Activated naive CD4-positive, alpha-beta T cell treated with anti-CD3 and anti-CD28 coated beads, Interleukin-2, amount 50 U/mL, for 24 hours (primary cell): ENCODE results near the gene LILRB3.
"Not testable (repeated sequence)": the region's sequence is repeated elsewhere in the genome, so short reads cannot be mapped to it uniquely, and the experiment has no call there.

Experiments used
- H3K27ac Mint-ChIP-seq: one replicate; pipeline ENCODE4 v1.8.0; 2021; ENCODE audit warnings: mild to moderate bottlenecking, mixed read lengths
- H3K27me3 Mint-ChIP-seq: one replicate; pipeline ENCODE4 v1.8.0; 2021; ENCODE audit warnings: mixed read lengths
- H3K36me3 Mint-ChIP-seq: one replicate; pipeline ENCODE4 v1.8.0; 2021; ENCODE audit warnings: mixed read lengths
- H3K4me1 Mint-ChIP-seq: one replicate; pipeline ENCODE4 v1.8.0; 2021; ENCODE audit warnings: mixed read lengths
- H3K4me3 Mint-ChIP-seq: one replicate; pipeline ENCODE4 v1.8.0; 2021; ENCODE audit warnings: mild to moderate bottlenecking, mixed read lengths
- H3K9me3 Mint-ChIP-seq: one replicate; pipeline ENCODE4 v1.8.0; 2021; ENCODE audit warnings: mixed read lengths

Gene LILRB3

GRCh38 chr19:54223937-54224281, 1.1 kb upstream of the LILRB3 start:
- not testable (repeated sequence) for H3K27me3 Mint-ChIP-seq, H3K9me3 Mint-ChIP-seq, H3K36me3 Mint-ChIP-seq, H3K4me3 Mint-ChIP-seq, H3K27ac Mint-ChIP-seq
- peaks cover 12% of the 10 kb centered on the region for H3K4me1 Mint-ChIP-seq

GRCh38 chr19:54223277-54223936, 600 bp upstream of the LILRB3 start:
- H3K36me3 Mint-ChIP-seq, H3K4me3 Mint-ChIP-seq, H3K9me3 Mint-ChIP-seq, H3K27me3 Mint-ChIP-seq, H3K27ac Mint-ChIP-seq: not testable (repeated sequence)
- H3K4me1 Mint-ChIP-seq, result peaks cover 12% of the 10 kb centered on the region

- H3K36me3 Mint-ChIP-seq, H3K4me3 Mint-ChIP-seq, H3K9me3 Mint-ChIP-seq: not testable (repeated sequence)
Measured at GRCh38 chr19:54221947-54222346, 860 bp downstream of the LILRB3 start.

GRCh38 chr19:54219702-54220101, 3.1 kb downstream of the LILRB3 start:
- H3K9me3 Mint-ChIP-seq, H3K27ac Mint-ChIP-seq, H3K36me3 Mint-ChIP-seq, H3K4me3 Mint-ChIP-seq, H3K27me3 Mint-ChIP-seq: not testable (repeated sequence)
- peaks cover 12% of the 10 kb centered on the region for H3K4me1 Mint-ChIP-seq

More at GRCh38 chr19:54221947-54222346, 860 bp downstream of the LILRB3 start:
- peaks cover 12% of the 10 kb centered on the region for H3K4me1 Mint-ChIP-seq
- H3K27ac Mint-ChIP-seq, H3K27me3 Mint-ChIP-seq: not testable (repeated sequence)

- H3K4me1 Mint-ChIP-seq, result peaks cover 12% of the 10 kb centered on the region
- no peaks in the 10 kb centered on the region for H3K36me3 Mint-ChIP-seq
- peak overlapping the region; percentile 35 for H3K27ac Mint-ChIP-seq
- H3K27me3 Mint-ChIP-seq, result no peaks in the 10 kb centered on the region
- H3K9me3 Mint-ChIP-seq, result no peaks in the 10 kb centered on the region
- H3K4me3 Mint-ChIP-seq, result no peak overlapping the region
Measured at GRCh38 chr19:54218960-54219661, 3.7 kb downstream of the LILRB3 start.

- Mint-ChIP-seq H3K27me3 (no peaks in the 10 kb centered on the region), H3K36me3 (no peaks in the 10 kb centered on the region), H3K9me3 (no peaks in the 10 kb centered on the region), H3K4me3 (no peak overlapping the region), H3K4me1 (peaks cover 7% of the 10 kb centered on the region), H3K27ac (no peak overlapping the region)
Measured at GRCh38 chr19:54218259-54218658, 4.5 kb downstream of the LILRB3 start.

- not testable (repeated sequence) for H3K4me1 Mint-ChIP-seq
Measured at GRCh38 chr19:54217517-54218247, 5.1 kb downstream of the LILRB3 start.

GRCh38 chr19:54216869-54217268, 5.9 kb downstream of the LILRB3 start:
- Mint-ChIP-seq H3K9me3 (no peaks in the 10 kb centered on the region), H3K4me1 (no peaks in the 10 kb centered on the region), H3K27ac (no peak overlapping the region), H3K27me3 (no peaks in the 10 kb centered on the region), H3K36me3 (no peaks in the 10 kb centered on the region), H3K4me3 (no peak overlapping the region)

More at GRCh38 chr19:54217517-54218247, 5.1 kb downstream of the LILRB3 start:
- H3K36me3 Mint-ChIP-seq, H3K27ac Mint-ChIP-seq, H3K27me3 Mint-ChIP-seq, H3K4me3 Mint-ChIP-seq, H3K9me3 Mint-ChIP-seq: not testable (repeated sequence)

GRCh38 chr19:54214734-54215133, 8.1 kb downstream of the LILRB3 start:
- not testable (repeated sequence) for H3K36me3 Mint-ChIP-seq, H3K4me3 Mint-ChIP-seq, H3K9me3 Mint-ChIP-seq

GRCh38 chr19:54214217-54214616, 8.6 kb downstream of the LILRB3 start:
- not testable (repeated sequence) for H3K9me3 Mint-ChIP-seq, H3K27ac Mint-ChIP-seq, H3K36me3 Mint-ChIP-seq, H3K27me3 Mint-ChIP-seq, H3K4me3 Mint-ChIP-seq
- H3K4me1 Mint-ChIP-seq, result peaks cover 20% of the 10 kb centered on the region

More at GRCh38 chr19:54214734-54215133, 8.1 kb downstream of the LILRB3 start:
- H3K4me1 Mint-ChIP-seq, result peaks cover 16% of the 10 kb centered on the region
- H3K27ac Mint-ChIP-seq, H3K27me3 Mint-ChIP-seq: not testable (repeated sequence)

- peaks cover 50% of the 10 kb centered on the region for H3K4me1 Mint-ChIP-seq
- H3K27ac Mint-ChIP-seq, result peak overlapping the region; percentile 59
- peak overlapping the region; percentile 9 for H3K4me3 Mint-ChIP-seq
- peaks cover 16% of the 10 kb centered on the region for H3K36me3 Mint-ChIP-seq
- H3K27me3 Mint-ChIP-seq, result no peaks in the 10 kb centered on the region
- no peaks in the 10 kb centered on the region for H3K9me3 Mint-ChIP-seq
Measured at GRCh38 chr19:54211235-54211634, 11.6 kb downstream of the LILRB3 start.

GRCh38 chr19:54209811-54210494, 12.9 kb downstream of the LILRB3 start:
- Mint-ChIP-seq H3K4me1 (peaks cover 63% of the 10 kb centered on the region), H3K27ac (peak overlapping the region; percentile 8), H3K9me3 (no peaks in the 10 kb centered on the region), H3K4me3 (peak overlapping the region; percentile 30), H3K36me3 (peaks cover 21% of the 10 kb centered on the region), H3K27me3 (no peaks in the 10 kb centered on the region)

GRCh38 chr19:54209058-54209810, 13.6 kb downstream of the LILRB3 start:
- Mint-ChIP-seq H3K27me3 (no peaks in the 10 kb centered on the region), H3K36me3 (peaks cover 25% of the 10 kb centered on the region), H3K27ac (no peak overlapping the region)

GRCh38 chr19:54208784-54209057, 14.1 kb downstream of the LILRB3 start:
- Mint-ChIP-seq H3K27ac (peak overlapping the region; percentile 85), H3K4me1 (peaks cover 74% of the 10 kb centered on the region), H3K9me3 (no peaks in the 10 kb centered on the region), H3K36me3 (peaks cover 25% of the 10 kb centered on the region), H3K4me3 (peak overlapping the region; percentile 81), H3K27me3 (no peaks in the 10 kb centered on the region)

More at GRCh38 chr19:54209058-54209810, 13.6 kb downstream of the LILRB3 start:
- peaks cover 70% of the 10 kb centered on the region for H3K4me1 Mint-ChIP-seq
- H3K4me3 Mint-ChIP-seq, result no peak overlapping the region
- no peaks in the 10 kb centered on the region for H3K9me3 Mint-ChIP-seq
